22Rv1 (cell line): ENCODE measurements around the gene RHBDD1.

Experiments used
- H3K27ac ChIP-seq: fragments of 450-650 bp; 2 replicates; pipeline ENCODE4 v1.5.1; 2017
- ZFX ChIP-seq: fragments of 450-650 bp; IDR thresholded peaks from 2 replicates; pipeline ENCODE4 v1.6.1; 2017; ENCODE audit warnings: antibody characterized with exemption, borderline replicate concordance
- TF ChIP-seq, protein P1 (sequence below): fragments of 450-650 bp; IDR thresholded peaks from 2 replicates; pipeline ENCODE4 v1.5.1; 2017; ENCODE audit warnings: mild to moderate bottlenecking

The RHBDD1 gene

DNA sequence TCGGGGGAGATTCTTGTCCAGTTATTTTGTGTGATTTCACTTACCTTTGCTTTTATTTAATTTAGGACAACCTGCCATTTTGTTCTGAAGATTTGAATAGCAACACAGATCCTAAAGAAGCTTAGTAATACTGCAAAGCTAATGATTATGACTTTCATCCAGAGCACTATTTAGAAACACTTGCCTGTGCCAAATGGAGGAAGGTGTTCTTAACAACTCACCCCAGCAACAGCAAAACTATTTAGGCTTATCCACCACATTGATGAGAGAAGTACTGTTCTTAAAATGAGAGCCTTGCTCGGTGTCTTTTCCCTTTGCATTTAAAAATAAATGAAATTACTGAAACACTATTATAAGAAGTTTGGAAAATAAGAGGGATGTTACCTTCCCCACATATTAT lies 59.7 kb downstream of the RHBDD1 start:
- TF ChIP-seq, protein P1, sequence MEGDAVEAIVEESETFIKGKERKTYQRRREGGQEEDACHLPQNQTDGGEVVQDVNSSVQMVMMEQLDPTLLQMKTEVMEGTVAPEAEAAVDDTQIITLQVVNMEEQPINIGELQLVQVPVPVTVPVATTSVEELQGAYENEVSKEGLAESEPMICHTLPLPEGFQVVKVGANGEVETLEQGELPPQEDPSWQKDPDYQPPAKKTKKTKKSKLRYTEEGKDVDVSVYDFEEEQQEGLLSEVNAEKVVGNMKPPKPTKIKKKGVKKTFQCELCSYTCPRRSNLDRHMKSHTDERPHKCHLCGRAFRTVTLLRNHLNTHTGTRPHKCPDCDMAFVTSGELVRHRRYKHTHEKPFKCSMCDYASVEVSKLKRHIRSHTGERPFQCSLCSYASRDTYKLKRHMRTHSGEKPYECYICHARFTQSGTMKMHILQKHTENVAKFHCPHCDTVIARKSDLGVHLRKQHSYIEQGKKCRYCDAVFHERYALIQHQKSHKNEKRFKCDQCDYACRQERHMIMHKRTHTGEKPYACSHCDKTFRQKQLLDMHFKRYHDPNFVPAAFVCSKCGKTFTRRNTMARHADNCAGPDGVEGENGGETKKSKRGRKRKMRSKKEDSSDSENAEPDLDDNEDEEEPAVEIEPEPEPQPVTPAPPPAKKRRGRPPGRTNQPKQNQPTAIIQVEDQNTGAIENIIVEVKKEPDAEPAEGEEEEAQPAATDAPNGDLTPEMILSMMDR: no peak
- no peak for TF ChIP-seq ZFX
- H3K27ac ChIP-seq: no peak overlapping the region

- no peak for TF ChIP-seq ZFX
- TF ChIP-seq, protein P1: no peak
Observed at GRCh38 chr2:226898121-226898520, 62.3 kb downstream of the RHBDD1 start.

DNA sequence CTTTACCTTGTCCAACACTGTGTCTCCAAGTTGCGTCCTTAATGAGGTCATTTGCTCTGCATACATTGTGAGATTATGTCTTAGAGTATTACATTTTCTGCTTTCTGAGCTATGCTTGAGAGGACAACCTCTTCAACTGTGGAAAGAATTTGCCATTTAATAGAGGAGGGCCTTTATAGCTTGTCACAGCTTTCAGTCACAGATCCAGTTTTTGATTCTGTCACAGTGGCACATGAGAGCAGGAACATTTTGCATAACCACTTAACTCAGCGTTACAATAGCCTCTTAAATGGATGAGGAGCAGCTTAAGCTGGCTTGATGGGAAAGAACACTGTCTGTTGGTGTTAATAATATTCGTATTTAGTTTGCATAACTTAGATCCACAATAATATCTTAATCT lies 63.0 kb downstream of the RHBDD1 start:
- no peak overlapping the region for H3K27ac ChIP-seq
- TF ChIP-seq, protein P1: no peak
- TF ChIP-seq ZFX: no peak

More at GRCh38 chr2:226898121-226898520, 62.3 kb downstream of the RHBDD1 start:
- no peak overlapping the region for H3K27ac ChIP-seq

DNA sequence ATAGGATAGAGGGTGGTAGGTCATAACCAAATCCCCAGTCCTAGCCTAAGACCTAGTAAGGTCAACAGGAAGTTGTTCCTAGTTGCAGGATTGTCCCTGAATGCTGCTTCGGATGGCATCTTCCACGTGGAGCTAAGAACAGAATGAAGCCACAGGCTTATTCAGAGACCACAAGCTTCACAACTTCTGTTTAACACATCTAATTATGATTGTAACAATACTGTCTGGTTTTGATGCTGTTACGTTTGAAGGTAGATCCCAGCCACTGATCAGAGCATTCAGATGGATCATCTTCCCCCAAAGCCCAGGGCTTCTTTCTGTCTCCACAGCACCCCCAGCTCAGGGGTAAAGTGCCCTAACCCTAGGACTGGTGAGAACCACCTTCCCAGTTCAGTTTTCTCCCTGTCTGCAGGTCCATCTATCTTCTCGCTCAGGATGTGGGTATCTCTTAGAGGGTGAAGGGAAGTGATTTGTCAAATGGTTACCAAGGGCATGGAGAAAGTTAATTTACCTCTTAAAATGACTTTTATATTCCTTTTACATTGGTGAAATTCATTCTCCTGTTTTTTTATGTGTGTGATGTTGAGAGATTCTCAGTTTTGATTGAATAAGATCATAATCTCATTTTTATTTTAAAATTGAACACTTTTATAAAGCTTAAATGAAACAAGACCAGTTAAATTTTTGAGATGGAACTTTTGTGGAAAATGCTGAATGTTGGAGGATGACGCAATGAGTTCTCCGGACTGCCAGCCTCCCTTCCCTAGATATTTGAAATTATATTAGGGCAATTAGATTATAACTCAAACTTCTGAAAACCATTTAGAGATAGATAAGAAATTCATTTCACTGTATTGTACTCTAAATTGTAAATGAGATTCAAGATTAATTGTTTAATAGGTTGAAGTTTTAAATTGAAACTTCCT lies 66.5 kb downstream of the RHBDD1 start:
- no peak for TF ChIP-seq ZFX
- TF ChIP-seq, protein P1: no peak

GRCh38 chr2:226903179-226903578 lies 67.3 kb downstream of the RHBDD1 start:
- no peak overlapping the region for H3K27ac ChIP-seq

More for the DNA sequence above, 66.5 kb downstream of the RHBDD1 start:
- H3K27ac ChIP-seq: no peak overlapping the region

DNA sequence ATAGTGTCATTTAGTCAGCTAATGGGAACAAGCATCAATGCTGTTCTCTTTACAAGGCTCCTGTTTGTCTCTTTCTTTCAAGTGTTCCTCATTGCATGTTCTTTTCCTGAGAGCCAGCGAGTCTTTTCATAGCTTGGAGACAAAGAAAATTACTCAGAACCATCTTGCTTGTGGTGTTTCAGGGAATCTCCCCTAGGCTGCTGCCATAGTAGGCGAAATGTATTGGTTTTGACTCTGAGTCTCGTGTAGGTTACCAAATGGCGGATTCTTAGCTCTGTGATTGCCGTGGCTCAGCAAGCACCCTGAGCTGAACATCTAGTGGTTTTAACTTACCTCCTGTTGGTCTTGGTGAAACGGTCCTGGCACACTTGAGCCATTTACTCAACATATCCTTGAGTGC lies 68.7 kb downstream of the RHBDD1 start:
- H3K27ac ChIP-seq: no peak overlapping the region
- TF ChIP-seq, protein P1: no peak
- no peak for TF ChIP-seq ZFX

More at GRCh38 chr2:226903179-226903578, 67.3 kb downstream of the RHBDD1 start:
- TF ChIP-seq, protein P1: no peak
- TF ChIP-seq ZFX: no peak

DNA sequence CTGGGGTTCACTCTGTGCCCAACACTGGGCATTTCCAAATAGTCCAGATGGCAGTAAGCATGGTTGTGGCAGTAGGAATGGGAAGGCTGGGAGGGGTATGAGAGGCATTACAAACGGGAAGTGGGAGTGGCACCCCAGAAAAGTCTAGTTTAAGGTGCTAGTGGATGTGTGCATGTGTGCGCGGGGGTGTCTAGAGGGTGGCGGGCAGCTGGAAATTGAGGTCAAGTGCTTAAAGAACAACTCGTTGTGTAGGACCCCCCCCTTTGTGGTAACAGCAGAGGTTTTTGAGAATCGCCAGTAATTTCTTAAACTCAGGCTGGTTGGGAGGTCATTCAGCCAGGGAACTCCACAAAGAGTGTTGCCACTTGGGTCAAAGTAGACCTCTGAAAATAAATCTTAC lies 69.9 kb downstream of the RHBDD1 start:
- TF ChIP-seq, protein P1: no peak
- TF ChIP-seq ZFX: no peak
- H3K27ac ChIP-seq: no peak overlapping the region
